Endodermal cell (in vitro differentiated cells): Measurements from ENCODE around the gene JAZF1. TPM values are rescaled to one million over a fixed set of nuclear protein-coding genes. Genes with fewer than 3 reads are reported as not detected.
A peak's percentile ranks its signal among the peaks of the same experiment; 100 is the strongest.

ENCODE experiments used
- DNase-seq: peaks from one replicate; pipeline ENCODE4 v3.0.0-alpha.2; 2017
- H3K27ac ChIP-seq: 2 replicates; pipeline ENCODE4 v1.5.1; 2013; ENCODE audit warnings: mild to moderate bottlenecking, low read depth, low read length, moderate library complexity
- H3K27me3 ChIP-seq: 2 replicates; pipeline ENCODE4 v1.6.1; 2013; ENCODE audit warnings: mild to moderate bottlenecking, low read length, moderate library complexity; ENCODE audit not compliant: insufficient read depth, control insufficient read depth, poor library complexity, severe bottlenecking
- H3K36me3 ChIP-seq: 2 replicates; pipeline ENCODE4 v1.7.0; 2013; ENCODE audit warnings: mild to moderate bottlenecking, low read length, moderate library complexity; ENCODE audit not compliant: control insufficient read depth, insufficient read depth
- H3K4me1 ChIP-seq: one replicate; pipeline ENCODE4 v1.7.0; 2013; ENCODE audit warnings: low read length; ENCODE audit not compliant: control insufficient read depth, insufficient read depth
- H3K4me3 ChIP-seq: 2 replicates; pipeline ENCODE4 v1.5.1; 2013; ENCODE audit warnings: mild to moderate bottlenecking, low read length, moderate library complexity
- H3K9ac ChIP-seq: 2 replicates; pipeline ENCODE4 v1.6.1; 2013; ENCODE audit warnings: mild to moderate bottlenecking, low read length, moderate library complexity; ENCODE audit not compliant: poor library complexity, severe bottlenecking; ENCODE audit errors: extremely low read depth
- H3K9me3 ChIP-seq: 2 replicates; pipeline ENCODE4 v1.6.1; 2013; ENCODE audit warnings: mild to moderate bottlenecking, low read length, moderate library complexity; ENCODE audit not compliant: control insufficient read depth
- H3K27ac Mint-ChIP-seq: 2 replicates; pipeline ENCODE4 v1.8.0; 2020; ENCODE audit warnings: mixed read lengths
- H3K27me3 Mint-ChIP-seq: 2 replicates; pipeline ENCODE4 v1.8.0; 2021; ENCODE audit warnings: mild to moderate bottlenecking, mixed read lengths; ENCODE audit not compliant: insufficient read depth
- H3K36me3 Mint-ChIP-seq: 2 replicates; pipeline ENCODE4 v1.8.0; 2020; ENCODE audit warnings: low read depth, mixed read lengths
- H3K4me1 Mint-ChIP-seq: 2 replicates; pipeline ENCODE4 v1.8.0; 2020; ENCODE audit warnings: mixed read lengths
- H3K4me3 Mint-ChIP-seq: 2 replicates; pipeline ENCODE4 v1.8.0; 2020; ENCODE audit warnings: mild to moderate bottlenecking, moderate library complexity, mixed read lengths
- H3K9me3 Mint-ChIP-seq: 2 replicates; pipeline ENCODE4 v1.8.0; 2020; ENCODE audit warnings: mild to moderate bottlenecking, mixed read lengths
- WGBS, 2 experiments: methylation state at CpG; one replicate each; pipeline versions ENCODE4 v1.1.5 to v1.1.7; 2013; ENCODE audit warnings: missing lambda C conversion rate in 2 of 2, mixed read lengths in 1 of 2; ENCODE audit not compliant: insufficient coverage in 1 of 2, insufficient read length in 1 of 2; 5-methylcytosine and 5-hydroxymethylcytosine counted together
- total RNA-seq, 2 donors: library from RNA; stranded (reverse); fragmentation: NEBNext Ultra II Directional in 1 of 2; extraction: Animal tissue kit (Norgen Biotek cat#: 25700) in 1 of 2; gene quantifications; 2 replicates in 1 of 2; 3 replicates in 1 of 2; pipeline ENCODE4 v1.2.1, GENCODE V29; 2021
- TF ChIP-seq, protein P1 (sequence below): fragments of 200-600 bp; sonication (generic); conservative IDR thresholded peaks from 2 replicates; pipeline ENCODE4 v1.5.0; 2021; ENCODE audit warnings: antibody characterized with exemption, mild to moderate bottlenecking

The JAZF1 gene
- total RNA-seq, 2 donors from 2014 or later = 18.3 to 33.6 TPM

DNA sequence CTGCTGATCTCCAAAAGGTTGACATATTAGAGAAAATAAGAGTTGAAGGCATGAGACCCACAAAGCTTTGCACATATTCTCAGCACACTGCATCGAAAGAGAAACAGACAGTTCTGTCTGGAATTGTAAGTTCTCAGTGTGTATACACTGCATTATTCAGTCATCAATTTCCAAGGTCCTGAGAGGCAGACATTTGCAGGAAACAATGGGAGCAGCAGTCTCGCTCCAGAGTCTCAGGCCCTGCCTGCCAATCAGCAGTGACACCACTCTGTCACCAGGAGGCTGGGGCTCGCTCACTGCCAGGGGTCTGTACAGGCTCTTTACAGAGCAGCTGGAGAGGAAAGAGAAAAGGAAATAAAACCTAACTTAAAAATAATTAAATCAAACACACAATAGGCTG is 36.3 kb downstream of the JAZF1 start:
- Histone ChIP-seq H3K9ac (no peak overlapping the region), H3K4me3 (peak overlapping the region; percentile 13), H3K9me3 (no peaks in the 10 kb centered on the region), H3K27me3 (no peaks in the 10 kb centered on the region), H3K4me1 (peaks cover 16% of the 10 kb centered on the region), H3K36me3 (no peaks in the 10 kb centered on the region), H3K27ac (peak overlapping the region; percentile 67)
- Mint-ChIP-seq H3K27me3 (no peaks in the 10 kb centered on the region), H3K36me3 (peaks cover 6% of the 10 kb centered on the region), H3K4me1 (peaks cover 56% of the 10 kb centered on the region), H3K9me3 (no peaks in the 10 kb centered on the region), H3K27ac (peak overlapping the region; percentile 42), H3K4me3 (no peak overlapping the region)
- 39% methylated on average over 3 of the region's 3 CpGs; no CpG with 5 or more reads in 1 of the 2 experiments for WGBS, 2 experiments
- DNase-seq = peak; percentile 88
- TF ChIP-seq, protein P1, sequence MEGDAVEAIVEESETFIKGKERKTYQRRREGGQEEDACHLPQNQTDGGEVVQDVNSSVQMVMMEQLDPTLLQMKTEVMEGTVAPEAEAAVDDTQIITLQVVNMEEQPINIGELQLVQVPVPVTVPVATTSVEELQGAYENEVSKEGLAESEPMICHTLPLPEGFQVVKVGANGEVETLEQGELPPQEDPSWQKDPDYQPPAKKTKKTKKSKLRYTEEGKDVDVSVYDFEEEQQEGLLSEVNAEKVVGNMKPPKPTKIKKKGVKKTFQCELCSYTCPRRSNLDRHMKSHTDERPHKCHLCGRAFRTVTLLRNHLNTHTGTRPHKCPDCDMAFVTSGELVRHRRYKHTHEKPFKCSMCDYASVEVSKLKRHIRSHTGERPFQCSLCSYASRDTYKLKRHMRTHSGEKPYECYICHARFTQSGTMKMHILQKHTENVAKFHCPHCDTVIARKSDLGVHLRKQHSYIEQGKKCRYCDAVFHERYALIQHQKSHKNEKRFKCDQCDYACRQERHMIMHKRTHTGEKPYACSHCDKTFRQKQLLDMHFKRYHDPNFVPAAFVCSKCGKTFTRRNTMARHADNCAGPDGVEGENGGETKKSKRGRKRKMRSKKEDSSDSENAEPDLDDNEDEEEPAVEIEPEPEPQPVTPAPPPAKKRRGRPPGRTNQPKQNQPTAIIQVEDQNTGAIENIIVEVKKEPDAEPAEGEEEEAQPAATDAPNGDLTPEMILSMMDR = peak; percentile 77

DNA sequence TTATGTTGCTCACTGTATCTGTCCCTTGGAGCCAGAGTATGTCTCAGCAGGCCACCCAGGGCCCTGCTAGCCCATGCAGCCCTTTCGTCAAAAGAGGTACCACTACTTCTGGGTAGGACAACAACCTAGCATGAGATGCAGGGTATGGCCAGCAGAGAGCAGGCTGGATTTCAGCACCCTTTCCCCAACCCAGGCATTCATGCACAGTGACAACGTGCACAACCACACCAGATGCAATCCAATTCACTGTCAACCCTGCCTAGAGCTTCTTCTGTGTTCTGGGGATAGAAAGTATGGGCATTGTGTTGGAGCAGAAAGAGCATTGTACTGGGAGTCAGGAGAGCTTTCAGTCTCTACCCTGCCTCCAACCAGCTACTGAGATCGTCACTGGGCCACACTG is 37.9 kb downstream of the JAZF1 start:
- Histone ChIP-seq H3K36me3 (no peaks in the 10 kb centered on the region), H3K4me3 (no peak overlapping the region), H3K9me3 (no peaks in the 10 kb centered on the region), H3K27me3 (no peaks in the 10 kb centered on the region), H3K4me1 (peaks cover 8% of the 10 kb centered on the region), H3K9ac (no peak overlapping the region), H3K27ac (no peak overlapping the region)
- 73 to 99% methylated on average over 2 to 3 of the region's 3 CpGs for WGBS, 2 experiments
- peak; percentile 55 for DNase-seq
- TF ChIP-seq, protein P1 = peak; percentile 59
- H3K4me1 Mint-ChIP-seq = peaks cover 41% of the 10 kb centered on the region
- H3K9me3 Mint-ChIP-seq = no peaks in the 10 kb centered on the region
- no peaks in the 10 kb centered on the region for H3K27me3 Mint-ChIP-seq
- H3K27ac Mint-ChIP-seq = no peak overlapping the region
- no peak overlapping the region for H3K4me3 Mint-ChIP-seq
- H3K36me3 Mint-ChIP-seq = peaks cover 6% of the 10 kb centered on the region

DNA sequence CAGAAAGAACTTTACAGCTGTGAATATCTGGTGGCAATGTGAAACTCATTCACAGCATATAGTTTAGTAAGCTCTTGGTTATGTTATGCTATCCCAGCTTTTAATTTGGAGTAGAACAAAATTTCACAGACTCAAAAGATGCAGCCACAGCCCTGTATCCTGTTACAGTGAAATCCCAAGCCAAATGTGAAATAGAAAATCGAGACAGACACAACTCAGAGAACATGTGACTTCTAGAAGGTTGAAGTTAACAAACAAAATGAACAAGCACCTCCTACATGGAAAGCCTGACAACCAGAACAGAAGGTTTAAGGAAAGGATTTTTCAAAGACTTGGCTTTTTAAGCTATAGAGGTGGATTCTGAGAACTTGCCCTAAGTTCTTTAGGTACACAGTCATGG is 39.6 kb downstream of the JAZF1 start:
- H3K36me3 ChIP-seq = no peaks in the 10 kb centered on the region

More for the DNA sequence above, 39.6 kb downstream of the JAZF1 start:
- H3K27me3 Mint-ChIP-seq = no peaks in the 10 kb centered on the region
- Histone ChIP-seq H3K4me1 (peaks cover 16% of the 10 kb centered on the region), H3K27me3 (no peaks in the 10 kb centered on the region), H3K9me3 (no peaks in the 10 kb centered on the region), H3K9ac (no peak overlapping the region), H3K4me3 (no peak overlapping the region), H3K27ac (no peak overlapping the region)
- no peak overlapping the region for H3K4me3 Mint-ChIP-seq
- H3K4me1 Mint-ChIP-seq = peaks cover 55% of the 10 kb centered on the region
- 90 to 100% methylated on average over 1 of the region's 1 CpG for WGBS, 2 experiments
- TF ChIP-seq, protein P1 = no peak
- peaks cover 6% of the 10 kb centered on the region for H3K36me3 Mint-ChIP-seq
- no peak overlapping the region for H3K27ac Mint-ChIP-seq
- no peaks in the 10 kb centered on the region for H3K9me3 Mint-ChIP-seq
- no peak for DNase-seq
